HG03432 (cell line): Measurements from ENCODE around the gene CFAP100.

Experiments
- ATAC-seq: cut with Tn5 transposase; IDR thresholded peaks from one replicate; pipeline ENCODE4 v1.9.1; 2021; ENCODE audit warnings: mild to moderate bottlenecking, moderate library complexity; ENCODE audit not compliant: unreplicated experiment

CFAP100 gene

GRCh38 chr3:126373682-126374601 lies 20.8 kb upstream of the CFAP100 start:
- ATAC-seq, result no peak

GRCh38 chr3:126375835-126376331 lies 18.8 kb upstream of the CFAP100 start:
- no peak for ATAC-seq

GRCh38 chr3:126376444-126376843 lies 18.3 kb upstream of the CFAP100 start:
- no peak for ATAC-seq

- no peak for ATAC-seq
These were observed 17.5 kb upstream of the CFAP100 start for GRCh38 chr3:126377211-126377610.

GRCh38 chr3:126378341-126378751 lies 16.4 kb upstream of the CFAP100 start:
- ATAC-seq, result no peak

- ATAC-seq, result no peak
These were observed 14.5 kb upstream of the CFAP100 start for GRCh38 chr3:126380011-126380768.

- no peak for ATAC-seq
These were observed 12.7 kb upstream of the CFAP100 start for GRCh38 chr3:126381966-126382365.

GRCh38 chr3:126389112-126389793 lies 5.5 kb upstream of the CFAP100 start:
- ATAC-seq, result peak; percentile 78

GRCh38 chr3:126389794-126390146 lies 4.9 kb upstream of the CFAP100 start:
- ATAC-seq, result no peak

- no peak for ATAC-seq
These were observed 4.5 kb upstream of the CFAP100 start for GRCh38 chr3:126390201-126390600.

GRCh38 chr3:126390751-126391150 lies 4.0 kb upstream of the CFAP100 start:
- no peak for ATAC-seq

GRCh38 chr3:126391631-126392030 lies 3.1 kb upstream of the CFAP100 start:
- ATAC-seq, result no peak

GRCh38 chr3:126392246-126392645 lies 2.5 kb upstream of the CFAP100 start:
- ATAC-seq, result no peak

GRCh38 chr3:126393563-126393962 lies 1.1 kb upstream of the CFAP100 start:
- ATAC-seq, result no peak

- ATAC-seq, result no peak
These were observed 240 bp downstream of the CFAP100 start for GRCh38 chr3:126394977-126395321.

GRCh38 chr3:126395846-126396513 lies 1.3 kb downstream of the CFAP100 start:
- no peak for ATAC-seq

- ATAC-seq, result no peak
These were observed 1.8 kb downstream of the CFAP100 start for GRCh38 chr3:126396536-126396935.

- no peak for ATAC-seq
These were observed 3.1 kb downstream of the CFAP100 start for GRCh38 chr3:126397610-126398422.

GRCh38 chr3:126398423-126399350 lies 4.0 kb downstream of the CFAP100 start:
- no peak for ATAC-seq
